Parathyroid adenoma (tissue), 2 donors: ENCODE data around the gene CTTNBP2.
"Not testable (repeated sequence)": the region's sequence is repeated elsewhere in the genome, so short reads cannot be mapped to it uniquely, and the experiment has no call there.

Source experiments
- H2AFZ ChIP-seq: fragments of 300-600 bp; sonication (generic); one replicate; pipeline ENCODE4 v1.7.0; 2017; ENCODE audit warnings: antibody characterized with exemption, mild to moderate bottlenecking
- H3K27ac ChIP-seq: fragments of 300-600 bp; sonication (generic); one replicate; pipeline ENCODE4 v1.7.0; 2017
- H3K27me3 ChIP-seq: fragments of 300-600 bp; sonication (generic); one replicate; pipeline ENCODE4 v1.7.0; 2017; ENCODE audit warnings: low read length; ENCODE audit not compliant: control insufficient read depth, insufficient read depth
- H3K36me3 ChIP-seq: fragments of 300-600 bp; sonication (generic); one replicate; pipeline ENCODE4 v1.7.0; 2017; ENCODE audit warnings: low read length; ENCODE audit not compliant: control insufficient read depth, insufficient read depth
- H3K4me1 ChIP-seq: fragments of 300-600 bp; sonication (generic); one replicate; pipeline ENCODE4 v1.7.0; 2017; ENCODE audit warnings: control low read depth
- H3K4me2 ChIP-seq: fragments of 300-600 bp; sonication (generic); one replicate; pipeline ENCODE4 v1.7.0; 2017; ENCODE audit warnings: low read length
- H3K4me3 ChIP-seq: fragments of 300-600 bp; sonication (generic); one replicate; pipeline ENCODE4 v1.7.0; 2017; ENCODE audit warnings: low read depth, low read length
- H3K79me2 ChIP-seq: fragments of 300-600 bp; sonication (generic); one replicate; pipeline ENCODE4 v1.7.0; 2017; ENCODE audit warnings: control low read depth
- H3K9ac ChIP-seq: fragments of 300-600 bp; sonication (generic); one replicate; pipeline ENCODE4 v1.7.0; 2017; ENCODE audit warnings: mild to moderate bottlenecking
- H3K9me3 ChIP-seq: fragments of 300-600 bp; sonication (generic); one replicate; pipeline ENCODE4 v1.7.0; 2017; ENCODE audit warnings: low read length; ENCODE audit not compliant: control insufficient read depth
- CTCF ChIP-seq: fragments of 300-600 bp; sonication (generic); IDR thresholded peaks from one replicate; pipeline ENCODE4 v1.7.0; 2017; ENCODE audit warnings: antibody characterized with exemption, mild to moderate bottlenecking
- donor health status: primary hyperparathyroidism.

Gene CTTNBP2

GRCh38 chr7:117716707-117717299 is 156.4 kb downstream of the CTTNBP2 start:
- Histone ChIP-seq H3K36me3 (no peaks in the 10 kb centered on the region), H3K79me2 (no peaks in the 10 kb centered on the region), H3K27me3 (no peaks in the 10 kb centered on the region), H3K9me3 (no peaks in the 10 kb centered on the region), H2AFZ (no peak overlapping the region), H3K4me3 (no peak overlapping the region), H3K4me2 (no peak overlapping the region), H3K9ac (no peak overlapping the region), H3K27ac (no peak overlapping the region), H3K4me1 (no peaks in the 10 kb centered on the region)
- TF ChIP-seq CTCF, result no peak

- H3K9me3 ChIP-seq, result no peaks in the 10 kb centered on the region
- no peak overlapping the region for H3K9ac ChIP-seq
- no peak overlapping the region for H2AFZ ChIP-seq
- no peaks in the 10 kb centered on the region for H3K4me1 ChIP-seq
- H3K27me3 ChIP-seq, result no peaks in the 10 kb centered on the region
- TF ChIP-seq CTCF, result peak; percentile 27
- no peaks in the 10 kb centered on the region for H3K79me2 ChIP-seq
- no peak overlapping the region for H3K27ac ChIP-seq
- H3K36me3 ChIP-seq, result no peaks in the 10 kb centered on the region
- H3K4me2 ChIP-seq, result no peak overlapping the region
- H3K4me3 ChIP-seq, result no peak overlapping the region
Measured at GRCh38 chr7:117715784-117716445, 157.3 kb downstream of the CTTNBP2 start.

GRCh38 chr7:117711556-117711955 is 161.7 kb downstream of the CTTNBP2 start:
- Histone ChIP-seq H3K4me2 (no peak overlapping the region), H3K27ac (no peak overlapping the region), H3K79me2 (no peaks in the 10 kb centered on the region), H3K4me1 (no peaks in the 10 kb centered on the region), H3K27me3 (no peaks in the 10 kb centered on the region), H3K36me3 (no peaks in the 10 kb centered on the region), H3K9ac (no peak overlapping the region), H3K9me3 (no peaks in the 10 kb centered on the region), H3K4me3 (no peak overlapping the region), H2AFZ (no peak overlapping the region)
- no peak for TF ChIP-seq CTCF

- not testable (repeated sequence) for H3K79me2 ChIP-seq, H3K36me3 ChIP-seq, H2AFZ ChIP-seq, H3K27me3 ChIP-seq, H3K9ac ChIP-seq, H3K27ac ChIP-seq, H3K4me2 ChIP-seq, H3K9me3 ChIP-seq, H3K4me3 ChIP-seq, H3K4me1 ChIP-seq
Measured at GRCh38 chr7:117708173-117708572, 165.1 kb downstream of the CTTNBP2 start.

GRCh38 chr7:117707080-117707479 is 166.2 kb downstream of the CTTNBP2 start:
- no peaks in the 10 kb centered on the region for H3K9me3 ChIP-seq
- no peak overlapping the region for H2AFZ ChIP-seq
- no peak overlapping the region for H3K4me2 ChIP-seq
- H3K36me3 ChIP-seq, result no peaks in the 10 kb centered on the region
- H3K79me2 ChIP-seq, result no peaks in the 10 kb centered on the region
- no peaks in the 10 kb centered on the region for H3K27me3 ChIP-seq
- no peak overlapping the region for H3K27ac ChIP-seq
- no peak overlapping the region for H3K9ac ChIP-seq
- H3K4me1 ChIP-seq, result no peaks in the 10 kb centered on the region
- H3K4me3 ChIP-seq, result no peak overlapping the region
- no peak for TF ChIP-seq CTCF
